SU-DHL-6 (cell line): Measurements from ENCODE around the gene PDGFA.

Source experiments
- H2AFZ ChIP-seq: fragments of 200-600 bp; sonication (generic); 2 replicates; pipeline ENCODE4 v1.6.1; 2014; ENCODE audit warnings: low read depth, mild to moderate bottlenecking, moderate library complexity, mixed read lengths, antibody characterized with exemption, low read length; ENCODE audit not compliant: severe bottlenecking
- H3F3A ChIP-seq: fragments of 200-600 bp; shearing (Covaris generic); 2 replicates; pipeline ENCODE4 v1.6.0; 2016; ENCODE audit warnings: antibody characterized with exemption, mild to moderate bottlenecking; ENCODE audit not compliant: insufficient read depth
- H3K27ac ChIP-seq: fragments of 200-600 bp; sonication (generic); 2 replicates; pipeline ENCODE4 v1.5.1; 2016; ENCODE audit warnings: low read depth, mild to moderate bottlenecking, low read length, moderate library complexity, mixed read lengths
- H3K27me3 ChIP-seq: fragments of 200-600 bp; sonication (generic), shearing (Covaris generic); 2 replicates; pipeline ENCODE4 v1.6.0; 2014; ENCODE audit warnings: mild to moderate bottlenecking, low read length
- H3K36me3 ChIP-seq: fragments of 200-600 bp; sonication (generic); 2 replicates; pipeline ENCODE4 v1.6.1; 2014; ENCODE audit warnings: mild to moderate bottlenecking, low read length, mixed read lengths
- H3K4me2 ChIP-seq: fragments of 300-600, 200-600 bp; shearing (Covaris generic), sonication (generic); 2 replicates; pipeline ENCODE4 v1.6.0; 2014; ENCODE audit warnings: low read length, low read depth, mild to moderate bottlenecking; ENCODE audit not compliant: poor library complexity, severe bottlenecking
- H3K4me3 ChIP-seq: fragments of 200-600 bp; sonication (generic); 2 replicates; pipeline ENCODE4 v1.5.1; 2014; ENCODE audit warnings: antibody characterized with exemption, low read length, mild to moderate bottlenecking, mixed read lengths; ENCODE audit not compliant: insufficient read depth, poor library complexity, severe bottlenecking
- H3K79me2 ChIP-seq: fragments of 200-600 bp; sonication (generic); 2 replicates; pipeline ENCODE4 v1.6.1; 2014; ENCODE audit warnings: mild to moderate bottlenecking, low read length, moderate library complexity; ENCODE audit not compliant: insufficient read depth
- H3K9ac ChIP-seq: fragments of 200-600 bp; sonication (generic); 2 replicates; pipeline ENCODE4 v1.7.0; 2014; ENCODE audit warnings: mild to moderate bottlenecking, low read length
- H3K9me2 ChIP-seq: fragments of 200-600 bp; sonication (generic); replicated peaks from 2 replicates; pipeline ENCODE4 v1.6.1; 2014; ENCODE audit warnings: low read length; ENCODE audit not compliant: insufficient read depth
- H3K9me3 ChIP-seq: fragments of 200-600 bp; sonication (generic); 2 replicates; pipeline ENCODE4 v1.6.1; 2014; ENCODE audit warnings: low read length, mixed read lengths; ENCODE audit not compliant: insufficient read depth
- H4K20me1 ChIP-seq: fragments of 200-600 bp; sonication (generic); 2 replicates; pipeline ENCODE4 v1.6.1; 2014; ENCODE audit warnings: low read depth, mild to moderate bottlenecking, antibody characterized with exemption, low read length, moderate library complexity, mixed read lengths
- CTCF ChIP-seq: fragments of 200-600 bp; sonication (generic); IDR thresholded peaks from one replicate; pipeline ENCODE4 v1.5.1; 2017; ENCODE audit warnings: antibody characterized with exemption, mild to moderate bottlenecking, low read length, moderate library complexity; ENCODE audit not compliant: insufficient read depth, poor library complexity, severe bottlenecking
- EZH2phosphoT487 ChIP-seq: fragments of 200-600 bp; sonication (generic), shearing (Covaris generic); conservative IDR thresholded peaks from 2 replicates; pipeline ENCODE4 v1.6.1; 2018; ENCODE audit warnings: mild to moderate bottlenecking, antibody characterized with exemption, low read length, moderate library complexity, mixed read lengths

Gene PDGFA

GRCh38 chr7:499853-500485 lies 19.7 kb downstream of the PDGFA start:
- Histone ChIP-seq H2AFZ (no peak overlapping the region), H3K4me3 (no peak overlapping the region), H3K4me2 (no peak overlapping the region), H3K9ac (no peak overlapping the region), H3K79me2 (no peaks in the 10 kb centered on the region), H3K9me2 (no peaks in the 10 kb centered on the region), H3K9me3 (no peaks in the 10 kb centered on the region), H4K20me1 (no peaks in the 10 kb centered on the region), H3K36me3 (no peaks in the 10 kb centered on the region), H3F3A (no peaks in the 10 kb centered on the region), H3K27me3 (no peaks in the 10 kb centered on the region), H3K27ac (no peak overlapping the region)
- TF ChIP-seq EZH2phosphoT487 (no peak), CTCF (no peak)

GRCh38 chr7:498678-499641 lies 20.7 kb downstream of the PDGFA start:
- no peak for TF ChIP-seq CTCF
- TF ChIP-seq EZH2phosphoT487, result no peak
- Histone ChIP-seq H3K36me3 (no peaks in the 10 kb centered on the region), H3K9me2 (no peaks in the 10 kb centered on the region), H4K20me1 (no peaks in the 10 kb centered on the region), H3K79me2 (no peaks in the 10 kb centered on the region), H2AFZ (no peak overlapping the region), H3K27ac (no peak overlapping the region), H3K4me2 (no peak overlapping the region), H3K9ac (no peak overlapping the region), H3K4me3 (no peak overlapping the region), H3F3A (no peaks in the 10 kb centered on the region), H3K9me3 (no peaks in the 10 kb centered on the region), H3K27me3 (no peaks in the 10 kb centered on the region)

GRCh38 chr7:497946-498655 lies 21.5 kb downstream of the PDGFA start:
- Histone ChIP-seq H3F3A (no peaks in the 10 kb centered on the region), H3K27me3 (no peaks in the 10 kb centered on the region), H2AFZ (no peak overlapping the region), H3K27ac (no peak overlapping the region), H3K36me3 (no peaks in the 10 kb centered on the region), H3K4me3 (no peak overlapping the region), H3K79me2 (no peaks in the 10 kb centered on the region), H4K20me1 (no peaks in the 10 kb centered on the region), H3K9me2 (no peaks in the 10 kb centered on the region), H3K9me3 (no peaks in the 10 kb centered on the region), H3K9ac (no peak overlapping the region), H3K4me2 (no peak overlapping the region)
- no peak for TF ChIP-seq CTCF
- TF ChIP-seq EZH2phosphoT487, result no peak
